Adrenal gland (tissue), 5 donors: Measurements from ENCODE around the gene TBC1D2B.

Experiments
- CTCF ChIP-seq, 6 experiments: fragments of 450-650 bp in 4 of 6; fragments of 200-600 bp in 2 of 6; sonication (generic) in 1 of 6; IDR thresholded peaks; 1 replicate in 5 of 6; 2 replicates in 1 of 6; pipeline versions ENCODE4 v1.5.1 to v1.8.0; 2016 to 2021; ENCODE audit warnings: antibody characterized with exemption in 6 of 6, mild to moderate bottlenecking in 2 of 6, moderate library complexity in 1 of 6
- POLR2A ChIP-seq, 2 donors: fragments of 450-650 bp; IDR thresholded peaks; one replicate each; pipeline ENCODE4 v1.6.1; 2017; ENCODE audit warnings: antibody characterized with exemption in 2 of 2, mild to moderate bottlenecking in 2 of 2, moderate library complexity in 1 of 2
- donor health status: DM: no; HTN: no; CAD: no.

- TF ChIP-seq CTCF (IDR thresholded peaks at IDR 0.05) (no peak), POLR2A (IDR thresholded peaks at IDR 0.05) (no peak)
Measured at GRCh38 chr15:78082743-78083110, 5.2 kb upstream of the TBC1D2B start.
